ENCODE results near the gene PPP1R12B.
A peak's percentile ranks its signal among the peaks of the same experiment; 100 is the strongest.
"Not testable (repeated sequence)": the region's sequence is repeated elsewhere in the genome, so short reads cannot be mapped to it uniquely, and the experiment has no call there.

The PPP1R12B gene

GRCh38 chr1:202456372-202457169, 108.1 kb downstream of the PPP1R12B start:
- not testable (repeated sequence) for DNase-seq

DNA sequence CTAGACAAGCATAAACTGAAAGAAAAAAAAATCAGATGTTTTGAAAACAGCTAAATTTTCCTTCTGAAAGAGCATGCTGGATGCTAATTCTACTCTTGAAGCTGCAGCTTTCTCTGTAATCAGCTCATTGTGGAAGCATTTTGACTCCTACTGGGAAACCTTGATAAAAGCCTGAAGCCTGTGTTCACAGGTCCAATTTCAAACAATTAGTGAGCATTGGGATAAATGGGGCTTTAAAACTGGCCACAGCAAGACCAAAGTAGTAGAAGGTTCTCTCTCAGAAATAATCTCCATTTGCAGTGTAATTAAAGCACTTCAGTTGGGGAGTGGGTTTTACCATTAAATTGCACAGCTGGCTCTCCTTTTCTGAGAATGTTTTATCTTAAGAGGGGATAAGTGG, 110.2 kb downstream of the PPP1R12B start:
- peak; percentile 24 to 77 for DNase-seq

DNA sequence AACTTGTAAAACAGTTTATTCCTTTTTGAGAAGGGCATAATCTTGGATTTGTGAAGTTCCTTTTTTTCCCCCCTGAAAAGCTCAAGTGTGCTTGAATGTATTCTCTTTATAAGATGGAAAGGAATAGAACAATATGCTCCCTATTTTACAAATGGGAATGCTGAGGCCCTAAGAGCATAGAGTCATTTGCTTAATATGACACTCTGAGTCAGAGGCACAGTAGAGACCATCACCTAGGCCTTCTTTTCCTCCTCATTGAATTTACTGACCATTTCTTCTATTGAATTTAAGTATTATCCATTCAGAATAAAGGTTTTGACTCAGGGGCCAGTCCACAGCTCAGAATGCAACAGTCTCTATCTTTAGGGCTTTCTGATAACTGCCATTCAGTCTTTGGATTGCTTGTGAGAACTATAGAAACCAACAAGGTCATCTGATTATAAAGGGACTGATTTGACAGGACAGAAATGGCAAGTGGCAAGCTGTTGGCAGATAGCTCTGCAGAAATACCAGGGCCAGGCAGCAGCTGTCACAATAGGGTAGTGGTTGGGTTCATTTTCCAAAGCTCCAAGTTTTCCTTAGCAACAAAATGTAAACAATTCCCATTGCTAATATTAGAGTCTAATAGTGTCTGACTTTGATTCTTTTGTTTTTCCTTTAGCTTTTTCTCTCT, 111.1 kb downstream of the PPP1R12B start:
- peak in 1 of 2 experiments; percentile 4 for DNase-seq

DNA sequence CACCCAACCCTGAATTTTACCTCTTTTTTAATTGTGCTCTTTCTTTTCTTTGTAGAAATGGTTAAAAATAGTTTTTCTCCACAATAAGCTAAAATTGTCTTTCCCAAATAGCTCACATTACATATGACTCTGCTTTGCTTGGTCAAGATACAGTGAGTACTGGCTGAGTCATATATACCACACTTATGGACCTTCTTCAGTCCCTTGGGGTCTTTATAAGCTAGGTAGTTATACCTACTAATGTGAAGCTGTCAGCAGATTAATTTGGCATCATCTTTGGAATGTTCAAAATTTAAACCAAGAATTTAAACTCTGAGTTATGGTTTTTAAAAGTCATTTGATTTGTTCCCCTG, 111.6 kb downstream of the PPP1R12B start:
- not testable (repeated sequence) for DNase-seq

- no peak for DNase-seq
These were observed 114.0 kb downstream of the PPP1R12B start for GRCh38 chr1:202462342-202463076.

- DNase-seq = peak in 1 of 2 experiments; percentile 15
These were observed 115.7 kb downstream of the PPP1R12B start for GRCh38 chr1:202464153-202464742.

DNA sequence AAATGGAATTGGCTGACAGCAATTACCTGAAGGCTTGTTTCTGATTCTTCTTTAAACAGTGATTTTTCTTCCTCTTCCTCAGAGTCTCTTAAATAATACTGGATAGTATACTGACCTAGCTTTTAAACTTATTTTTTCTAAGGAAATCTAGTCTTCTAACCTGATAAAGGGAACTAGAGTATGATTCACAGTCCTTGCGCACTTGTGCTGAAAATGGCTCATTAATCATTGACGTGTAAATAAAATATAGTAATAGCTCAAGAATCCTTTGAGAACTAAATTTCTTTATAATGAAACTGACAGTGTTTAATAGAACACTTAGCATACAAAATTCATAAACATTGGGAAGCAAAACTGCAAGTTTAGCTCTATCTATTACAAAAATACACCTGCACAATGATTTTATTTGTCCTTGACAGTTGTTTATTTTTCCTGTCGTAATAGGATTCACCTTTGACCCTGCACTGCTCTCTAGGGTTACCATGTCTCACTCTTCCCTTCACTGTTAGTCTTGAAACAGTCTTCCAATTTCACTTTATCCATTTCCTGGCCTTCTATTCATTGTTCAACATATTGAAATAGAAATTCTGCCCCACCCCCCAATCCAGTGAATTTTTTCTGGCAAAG, 117.3 kb downstream of the PPP1R12B start:
- not testable (repeated sequence) for DNase-seq

- not testable (repeated sequence) for DNase-seq
These were observed 117.8 kb downstream of the PPP1R12B start for GRCh38 chr1:202466339-202466738.

GRCh38 chr1:202467381-202467780, 118.9 kb downstream of the PPP1R12B start:
- DNase-seq = not testable (repeated sequence)

- not testable (repeated sequence) for DNase-seq
These were observed 120.2 kb downstream of the PPP1R12B start for GRCh38 chr1:202468695-202469094.

GRCh38 chr1:202469123-202469522, 120.6 kb downstream of the PPP1R12B start:
- DNase-seq = not testable (repeated sequence)

DNA sequence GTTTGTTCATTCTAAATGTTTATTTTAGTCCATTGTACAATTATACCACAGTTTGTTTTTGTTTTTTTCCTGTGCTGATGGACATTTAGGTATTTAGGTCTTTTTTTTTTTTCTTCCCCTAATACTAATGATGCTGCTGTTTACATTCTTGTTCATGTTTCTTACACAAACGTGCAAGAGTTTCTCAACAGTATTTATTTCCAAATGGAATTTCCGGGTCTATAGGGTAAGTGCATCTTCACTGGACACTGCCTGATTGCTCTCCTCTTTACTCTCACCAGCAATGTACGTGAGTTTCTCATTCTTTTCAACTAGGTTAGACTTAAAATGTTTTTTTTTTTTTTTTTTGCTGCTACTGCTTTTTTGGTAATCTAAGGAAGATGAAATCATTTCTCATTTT, 122.7 kb downstream of the PPP1R12B start:
- no peak for DNase-seq

- not testable (repeated sequence) for DNase-seq
These were observed 124.0 kb downstream of the PPP1R12B start for GRCh38 chr1:202472347-202473124.

DNA sequence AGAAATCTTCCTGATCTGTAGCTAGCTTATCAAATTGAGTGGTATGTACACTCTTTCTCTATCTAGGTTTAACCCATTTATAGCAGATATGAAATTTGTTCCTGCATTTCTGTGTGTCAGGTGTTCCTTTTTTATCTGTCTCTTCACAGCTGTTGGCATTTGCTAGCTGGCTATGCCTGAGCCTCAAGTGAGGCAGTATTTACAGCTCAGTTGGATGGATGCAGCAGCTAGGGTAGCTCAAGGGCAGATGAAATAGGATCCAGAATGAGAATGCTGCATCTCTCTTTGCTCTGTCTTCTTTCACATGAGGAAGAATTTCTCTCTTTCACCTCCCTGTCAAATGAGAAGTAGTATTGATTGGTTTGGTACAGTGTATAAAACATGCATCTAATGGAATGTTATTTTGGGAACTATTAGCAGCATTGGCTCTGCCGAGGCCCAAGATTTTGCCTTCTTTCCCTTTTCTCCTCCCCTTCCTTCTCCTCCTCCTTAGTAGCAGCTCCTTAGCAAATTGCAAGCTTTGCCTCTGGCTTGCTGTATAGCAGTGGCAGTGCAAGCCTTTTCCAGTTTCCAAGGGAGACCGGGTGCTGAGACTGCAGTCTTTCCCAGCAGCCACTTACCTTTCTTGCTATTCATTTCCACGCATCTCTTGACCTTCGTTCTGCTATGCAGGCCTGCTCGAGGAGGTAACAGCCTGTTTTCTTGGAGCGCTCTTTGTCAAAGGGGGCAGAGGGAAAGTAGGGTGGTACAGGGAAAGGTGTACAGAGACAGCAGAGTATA, 125.0 kb downstream of the PPP1R12B start:
- DNase-seq = not testable (repeated sequence)

- DNase-seq = not testable (repeated sequence)
These were observed 131.2 kb downstream of the PPP1R12B start for GRCh38 chr1:202479661-202480060.

DNA sequence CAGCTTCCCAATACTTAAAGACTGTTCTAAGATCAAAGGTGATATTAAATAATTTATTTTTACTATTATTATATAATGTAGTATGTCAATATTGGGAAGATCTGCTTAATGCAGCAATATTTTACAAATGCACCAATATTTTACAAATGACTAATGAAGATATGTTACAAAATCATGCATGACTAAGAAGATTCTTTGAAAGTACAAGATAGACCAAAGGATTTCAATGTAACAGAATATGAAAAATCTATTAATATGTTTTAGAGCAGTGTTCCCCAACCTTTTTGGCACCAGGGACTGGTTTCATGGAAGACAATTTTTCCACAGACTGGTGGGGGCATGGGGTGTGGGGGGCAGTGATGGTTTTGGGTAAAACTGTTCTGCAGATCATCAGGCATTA, 132.1 kb downstream of the PPP1R12B start:
- not testable (repeated sequence) for DNase-seq

DNA sequence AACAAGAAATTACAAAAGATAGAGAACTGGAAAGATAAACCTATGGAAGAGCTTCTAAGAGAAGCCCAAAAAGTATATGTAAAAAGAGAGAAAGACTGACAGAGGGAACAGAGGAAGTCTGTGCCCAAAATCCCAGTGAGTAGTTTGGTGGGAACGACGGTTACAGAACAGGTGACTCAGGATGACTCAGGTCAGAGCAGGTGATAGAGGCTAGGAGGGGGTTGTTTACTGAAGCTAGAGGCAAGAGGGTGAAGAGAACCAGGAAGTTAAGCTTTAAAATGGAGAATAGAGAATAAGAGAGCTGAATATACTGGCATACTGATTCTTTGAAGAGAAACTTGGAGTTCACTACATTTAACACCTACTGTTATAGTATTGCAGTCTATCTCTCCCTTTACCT, 134.9 kb downstream of the PPP1R12B start:
- peak; percentile 1 to 26 for DNase-seq

DNA sequence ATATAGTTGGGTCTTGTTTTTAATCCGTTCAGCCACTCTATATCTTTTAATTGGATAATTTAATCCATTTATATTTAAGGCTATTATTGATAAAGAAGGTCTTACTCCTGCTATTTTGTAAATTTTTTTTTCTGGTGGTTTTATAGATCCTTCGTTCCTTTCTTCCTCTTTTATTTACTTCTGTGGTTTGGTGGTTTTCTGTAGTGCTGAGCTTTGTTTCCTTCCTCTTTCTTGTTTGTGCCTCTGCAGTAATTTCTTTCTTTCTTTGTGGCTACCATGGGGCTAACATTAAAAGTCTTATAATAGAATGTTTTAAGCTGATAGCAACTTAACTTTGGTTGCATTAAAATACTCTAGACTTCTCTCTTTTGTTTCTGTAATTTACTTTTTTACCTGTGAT, 135.5 kb downstream of the PPP1R12B start:
- DNase-seq = not testable (repeated sequence)

DNA sequence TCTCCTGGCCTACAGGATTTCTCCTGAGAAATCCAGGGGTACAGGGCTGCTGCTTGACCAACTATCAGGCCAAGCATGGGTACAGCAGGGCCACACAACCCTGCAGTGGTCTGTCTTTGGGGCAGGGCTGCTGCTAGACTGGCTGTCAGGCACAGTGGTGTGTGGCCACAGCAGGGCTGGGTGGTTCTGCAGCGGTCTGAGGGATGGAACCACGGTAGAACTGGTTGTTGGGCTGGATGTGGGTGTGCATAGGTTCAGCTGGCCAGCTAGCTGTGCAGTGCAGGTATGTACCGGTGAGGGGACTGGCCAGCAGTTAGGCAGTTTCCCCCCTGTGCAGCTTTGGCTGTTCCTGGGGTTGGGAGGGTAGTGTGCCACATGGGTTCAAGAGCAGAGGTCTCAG, 136.3 kb downstream of the PPP1R12B start:
- DNase-seq = not testable (repeated sequence)

DNA sequence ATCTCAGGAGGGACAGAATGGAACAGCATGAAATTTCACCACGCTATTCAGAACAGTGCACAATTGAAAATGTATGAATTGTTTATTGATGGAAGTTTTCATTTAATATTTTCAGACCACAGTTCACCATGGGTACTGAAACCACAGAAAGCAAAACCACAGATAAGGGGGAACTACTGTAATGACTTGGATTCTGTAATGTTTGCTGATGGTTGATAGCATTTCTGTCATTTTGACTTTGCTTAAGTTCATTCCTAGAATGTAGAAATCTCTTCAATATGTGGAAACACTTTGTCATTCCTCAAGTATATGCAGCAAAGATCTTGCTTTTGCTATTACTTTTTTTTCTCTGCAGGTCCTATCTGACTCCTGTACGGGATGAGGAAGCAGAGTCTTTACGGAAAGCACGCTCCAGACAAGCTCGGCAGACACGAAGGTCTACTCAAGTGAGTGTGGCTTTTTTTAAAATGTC, 139.7 kb downstream of the PPP1R12B start:
- not testable (repeated sequence) for DNase-seq

- not testable (repeated sequence) for DNase-seq
These were observed 140.6 kb downstream of the PPP1R12B start for GRCh38 chr1:202489101-202489500.

Measured in NCI-H2081 (cell line).